HCT116 (cell line): ENCODE results near the gene PROSER3. TPM values are rescaled to one million over a fixed set of nuclear protein-coding genes. Genes with fewer than 3 reads are reported as not detected.

ENCODE experiments used
- ATAC-seq: fragments of 200-7000 bp; cut with Tn5 transposase; 2 replicates; pipeline ENCODE4 v1.9.1; 2020; ENCODE audit warnings: mild to moderate bottlenecking, moderate library complexity
- BruUV-seq: library from RNA; stranded (reverse); fragments of 400-500 nt; replicated peaks from 2 replicates; lab custom pipeline; 2021; lab: Mats Ljungman, UMichigan
- CTCF ChIA-PET: fragments of 300-600 bp; sonication (Branson Sonifier 250); formaldehyde crosslinking; loops from one replicate; lab custom pipeline; 2021; ENCODE audit warnings: antibody characterized with exemption; lab: Charles Lee
- POLR2A ChIA-PET: fragments of 300-600, 350-600 bp; sonication (Branson Sonifier 250); formaldehyde crosslinking; loops from one replicate; lab custom pipeline; 2021; ENCODE audit warnings: antibody characterized with exemption; lab: Charles Lee
- RAD21 ChIA-PET, 2 experiments: fragments of 300-600 bp; sonication (Branson Sonifier 250); formaldehyde crosslinking; loops; one replicate each; lab custom pipeline; 2023; ENCODE audit warnings: low total read pairs in 2 of 2; ENCODE audit not compliant: uncharacterized antibody in 2 of 2, unreplicated experiment in 2 of 2, low non-redundant PET in 1 of 2; lab: Charles Lee
- DNase-seq: peaks from one replicate; pipeline ENCODE4 v3.0.0-alpha.2; 2010; ENCODE audit warnings: low read depth, low spot score
- H2AFZ ChIP-seq: fragments of 200-600 bp; shearing (Covaris generic), sonication (generic); 2 replicates; pipeline ENCODE4 v1.6.1; 2017; ENCODE audit warnings: low read depth, mixed run types, mixed read lengths, antibody characterized with exemption, low read length; ENCODE audit not compliant: poor library complexity, severe bottlenecking
- H3K27ac ChIP-seq: 2 replicates; pipeline ENCODE4 v1.5.1; 2012; ENCODE audit warnings: low read depth, low read length
- H3K27me3 ChIP-seq: fragments of 200-600 bp; sonication (generic); 2 replicates; pipeline ENCODE4 v1.6.1; 2016; ENCODE audit warnings: mixed run types, low read length, mixed read lengths; ENCODE audit not compliant: insufficient read depth
- H3K36me3 ChIP-seq, 2 experiments: fragments of 200-500 bp in 1 of 2; fragments of 200-600 bp in 1 of 2; sonication (Bioruptor generic) in 1 of 2; sonication (generic) in 1 of 2; 2 replicates each; pipeline versions ENCODE4 v1.5.1 to v1.6.1; 2014 to 2016; ENCODE audit warnings: low read length in 2 of 2, inconsistent platforms in 1 of 2, mixed read lengths in 1 of 2, mixed run types in 1 of 2; ENCODE audit not compliant: insufficient read depth in 2 of 2, control insufficient read depth in 1 of 2
- H3K4me1 ChIP-seq, 2 experiments: fragments of 200-600 bp in 1 of 2; sonication (generic) in 1 of 2; 2 replicates each; pipeline versions ENCODE4 v1.5.1 to v1.6.1; 2012 to 2017; ENCODE audit warnings: low read length in 2 of 2, inconsistent platforms in 1 of 2, mild to moderate bottlenecking in 1 of 2, mixed read lengths in 1 of 2, mixed run types in 1 of 2, moderate library complexity in 1 of 2; ENCODE audit not compliant: insufficient read depth in 2 of 2, control insufficient read depth in 1 of 2
- H3K4me2 ChIP-seq: fragments of 200-600 bp; sonication (generic); 2 replicates; pipeline ENCODE4 v1.6.1; 2017; ENCODE audit warnings: mixed run types, low read length, mixed read lengths
- H3K4me3 ChIP-seq, 2 experiments: fragments of 200-600 bp in 1 of 2; sonication (generic) in 1 of 2; replicated peaks in 1 of 2; 2 replicates each; pipeline ENCODE4 v1.5.1; 2011 to 2016; ENCODE audit warnings: low read length in 2 of 2, control low read depth in 1 of 2, low read depth in 1 of 2, mild to moderate bottlenecking in 1 of 2, mixed read lengths in 1 of 2, mixed run types in 1 of 2
- H3K79me2 ChIP-seq: fragments of 200-600 bp; sonication (generic); 2 replicates; pipeline ENCODE4 v1.6.1; 2017; ENCODE audit warnings: mild to moderate bottlenecking, mixed run types, low read length, moderate library complexity, mixed read lengths; ENCODE audit not compliant: insufficient read depth
- H3K9ac ChIP-seq: fragments of 200-600 bp; sonication (generic); 2 replicates; pipeline ENCODE4 v1.6.1; 2016; ENCODE audit warnings: low read length, mixed read lengths
- H3K9me2 ChIP-seq: fragments of 200-600 bp; sonication (generic), shearing (Covaris generic); 2 replicates; pipeline ENCODE4 v1.6.1; 2017; ENCODE audit warnings: mixed run types, mild to moderate bottlenecking, moderate library complexity; ENCODE audit not compliant: insufficient read depth
- H3K9me3 ChIP-seq, 2 experiments: fragments of 200-500 bp in 1 of 2; fragments of 200-600 bp in 1 of 2; sonication (Bioruptor generic) in 1 of 2; sonication (generic) in 1 of 2; 2 replicates each; pipeline ENCODE4 v1.6.1; 2014 to 2017; ENCODE audit warnings: low read length in 2 of 2, mixed read lengths in 2 of 2, inconsistent platforms in 1 of 2, low read depth in 1 of 2, mild to moderate bottlenecking in 1 of 2, mixed run types in 1 of 2, moderate library complexity in 1 of 2; ENCODE audit not compliant: control insufficient read depth in 1 of 2, insufficient read depth in 1 of 2
- H4K20me1 ChIP-seq: fragments of 200-600 bp; sonication (generic), shearing (Covaris generic); 2 replicates; pipeline ENCODE4 v1.6.1; 2017; ENCODE audit warnings: mixed run types, mild to moderate bottlenecking, moderate library complexity; ENCODE audit not compliant: insufficient read depth
- CEBPB ChIP-seq: IDR thresholded peaks from 2 replicates; pipeline ENCODE4 v1.6.1; 2012; ENCODE audit warnings: low read depth
- POLR2AphosphoS5 ChIP-seq: IDR thresholded peaks from 2 replicates; pipeline ENCODE4 v1.6.1; 2011; ENCODE audit warnings: mild to moderate bottlenecking, low read depth, low read length, moderate library complexity
- RAD21 ChIP-seq: IDR thresholded peaks from 2 replicates; pipeline ENCODE4 v1.6.1; 2012; ENCODE audit warnings: low read depth, mild to moderate bottlenecking
- intact Hi-C: fragments of 100-400 bp; cut with micrococcal nuclease; formaldehyde crosslinking; loops from 2 replicates; pipeline ENCODE4 v1.10.0; 2022
- total RNA-seq: library from RNA; stranded (reverse); gene quantifications from one replicate; pipeline ENCODE4 v1.2.1, GENCODE V29; 2021; ENCODE audit not compliant: unreplicated experiment
- TF ChIP-seq, protein P1 (sequence below): IDR thresholded peaks from 2 replicates; pipeline ENCODE4 v1.6.1; 2011; ENCODE audit warnings: mild to moderate bottlenecking, low read length, moderate library complexity; ENCODE audit not compliant: insufficient replicate concordance; ENCODE audit errors: extremely low read depth
- TF ChIP-seq, protein P2 (sequence below): IDR thresholded peaks from 2 replicates; pipeline ENCODE4 v1.6.1; 2012

PROSER3 gene
- total RNA-seq, 1 experiment from 2014 or later: 42.5 TPM

DNA sequence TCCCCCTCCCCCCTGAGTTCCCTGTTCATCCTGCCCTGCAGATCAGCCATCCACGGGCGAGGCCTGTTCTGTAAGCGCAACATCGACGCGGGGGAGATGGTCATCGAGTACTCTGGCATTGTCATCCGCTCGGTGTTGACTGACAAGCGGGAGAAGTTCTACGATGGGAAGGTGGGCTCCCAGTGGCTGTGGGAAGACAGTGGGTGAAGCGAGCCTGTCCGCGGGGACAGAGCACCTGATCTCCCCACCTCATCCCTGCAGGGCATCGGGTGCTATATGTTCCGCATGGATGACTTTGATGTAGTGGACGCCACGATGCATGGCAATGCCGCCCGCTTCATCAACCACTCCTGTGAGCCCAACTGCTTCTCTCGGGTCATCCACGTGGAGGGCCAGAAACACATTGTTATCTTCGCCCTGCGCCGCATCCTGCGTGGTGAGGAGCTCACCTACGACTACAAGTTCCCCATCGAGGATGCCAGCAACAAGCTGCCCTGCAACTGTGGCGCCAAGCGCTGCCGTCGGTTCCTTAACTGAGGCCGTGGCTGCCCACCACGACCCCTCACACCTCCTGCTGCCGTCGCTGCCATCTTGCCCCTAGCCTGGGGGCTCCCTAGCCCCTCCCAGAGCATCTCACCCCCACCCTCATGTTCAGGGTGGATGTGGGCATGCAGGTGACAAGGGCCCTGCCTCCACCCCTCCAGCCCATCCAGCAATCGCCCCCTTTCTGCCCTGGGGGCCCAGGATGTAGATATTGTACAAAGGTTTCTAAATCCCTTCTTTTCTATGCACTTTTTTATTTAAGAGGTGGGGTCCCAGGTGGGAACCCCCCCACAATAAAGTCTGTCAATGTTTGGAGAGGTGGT, 19.7 kb upstream of the PROSER3 start:
- no peak overlapping the region for H2AFZ ChIP-seq
- no peaks in the 10 kb centered on the region for H3K27me3 ChIP-seq
- no peak overlapping the region for H3K4me3 ChIP-seq
- H3K79me2 ChIP-seq: no peaks in the 10 kb centered on the region
- RAD21 ChIA-PET: no interaction called here
- TF ChIP-seq, protein P1, sequence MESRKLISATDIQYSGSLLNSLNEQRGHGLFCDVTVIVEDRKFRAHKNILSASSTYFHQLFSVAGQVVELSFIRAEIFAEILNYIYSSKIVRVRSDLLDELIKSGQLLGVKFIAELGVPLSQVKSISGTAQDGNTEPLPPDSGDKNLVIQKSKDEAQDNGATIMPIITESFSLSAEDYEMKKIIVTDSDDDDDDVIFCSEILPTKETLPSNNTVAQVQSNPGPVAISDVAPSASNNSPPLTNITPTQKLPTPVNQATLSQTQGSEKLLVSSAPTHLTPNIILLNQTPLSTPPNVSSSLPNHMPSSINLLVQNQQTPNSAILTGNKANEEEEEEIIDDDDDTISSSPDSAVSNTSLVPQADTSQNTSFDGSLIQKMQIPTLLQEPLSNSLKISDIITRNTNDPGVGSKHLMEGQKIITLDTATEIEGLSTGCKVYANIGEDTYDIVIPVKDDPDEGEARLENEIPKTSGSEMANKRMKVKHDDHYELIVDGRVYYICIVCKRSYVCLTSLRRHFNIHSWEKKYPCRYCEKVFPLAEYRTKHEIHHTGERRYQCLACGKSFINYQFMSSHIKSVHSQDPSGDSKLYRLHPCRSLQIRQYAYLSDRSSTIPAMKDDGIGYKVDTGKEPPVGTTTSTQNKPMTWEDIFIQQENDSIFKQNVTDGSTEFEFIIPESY: no peak
- TF ChIP-seq POLR2AphosphoS5 (no peak), CEBPB (no peak), RAD21 (no peak)
- TF ChIP-seq, protein P2, sequence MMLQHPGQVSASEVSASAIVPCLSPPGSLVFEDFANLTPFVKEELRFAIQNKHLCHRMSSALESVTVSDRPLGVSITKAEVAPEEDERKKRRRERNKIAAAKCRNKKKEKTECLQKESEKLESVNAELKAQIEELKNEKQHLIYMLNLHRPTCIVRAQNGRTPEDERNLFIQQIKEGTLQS: no peak
- H3K9me3 ChIP-seq: no peaks in the 10 kb centered on the region
- H3K9ac ChIP-seq: no peak overlapping the region
- H3K4me1 ChIP-seq: peaks cover 15 to 16% of the 10 kb centered on the region in 2 experiments; a peak in 3 of 4 replicates
- peaks cover 19 to 30% of the 10 kb centered on the region in 2 experiments; a peak in 3 of 4 replicates for H3K36me3 ChIP-seq
- H4K20me1 ChIP-seq: no peaks in the 10 kb centered on the region
- H3K9me2 ChIP-seq: no peaks in the 10 kb centered on the region
- DNase-seq (no peak), ATAC-seq (no peak)
- POLR2A ChIA-PET: interaction anchor here (1.9 kb wide), 1 partner anchor 10 kb away, joined by 5 read pairs; the partner anchor contains the start of gene LIN37
- no peak overlapping the region for H3K4me2 ChIP-seq
- CTCF ChIA-PET: no interaction called here
- BruUV-seq: TSS peak; percentile 60
- H3K27ac ChIP-seq: no peak overlapping the region
- intact Hi-C loops: no loop called here
